Breast epithelium (tissue), 4 donors: Measurements from ENCODE around the gene MRPL21. TPM values are rescaled to one million over a fixed set of nuclear protein-coding genes. Genes with fewer than 3 reads are reported as not detected.

Experiments used
- DNase-seq, 2 donors: peaks; one replicate each; pipeline ENCODE4 v3.0.0-alpha.2; 2019; ENCODE audit warnings: low spot score in 2 of 2
- H3K27ac ChIP-seq, 2 donors: fragments of 200-600 bp; sonication (generic) in 1 of 2; one replicate each; pipeline ENCODE4 v1.5.1; 2016 to 2019; ENCODE audit warnings: mild to moderate bottlenecking in 1 of 2
- H3K27me3 ChIP-seq, 2 donors: fragments of 200-600 bp; sonication (generic) in 1 of 2; one replicate each; pipeline versions ENCODE4 v1.5.1 to v1.6.0; 2017 to 2019; ENCODE audit warnings: control low read depth in 1 of 2, mild to moderate bottlenecking in 1 of 2
- H3K36me3 ChIP-seq: fragments of 200-600 bp; one replicate; pipeline ENCODE4 v1.5.1; 2019
- H3K4me1 ChIP-seq, 2 donors: fragments of 200-600 bp; sonication (generic); one replicate each; pipeline ENCODE4 v1.5.1; 2016 to 2019; ENCODE audit warnings: control low read depth in 1 of 2
- H3K4me3 ChIP-seq, 3 donors: fragments of 200-600 bp; sonication (generic); 1 replicate in 2 of 3; 2 replicates in 1 of 3; pipeline ENCODE4 v1.5.1; 2016 to 2019; ENCODE audit warnings: mild to moderate bottlenecking in 3 of 3, moderate library complexity in 2 of 3
- H3K9me3 ChIP-seq, 2 donors: fragments of 200-600 bp; sonication (generic) in 1 of 2; one replicate each; pipeline ENCODE4 v1.5.1; 2016 to 2019; ENCODE audit warnings: control low read depth in 1 of 2
- CTCF ChIP-seq, 3 donors: fragments of 450-650 bp; IDR thresholded peaks; one replicate each; pipeline ENCODE4 v1.5.1; 2016 to 2017; ENCODE audit warnings: antibody characterized with exemption in 3 of 3, mild to moderate bottlenecking in 3 of 3, moderate library complexity in 3 of 3
- POLR2A ChIP-seq: fragments of 450-650 bp; IDR thresholded peaks from one replicate; pipeline ENCODE4 v1.6.1; 2016; ENCODE audit warnings: antibody characterized with exemption, mild to moderate bottlenecking, moderate library complexity
- POLR2AphosphoS5 ChIP-seq, 3 donors: sonication (generic); formaldehyde crosslinking; IDR thresholded peaks; one replicate each; pipeline ENCODE4 v1.6.1; 2017; ENCODE audit warnings: antibody characterized with exemption in 3 of 3
- intact Hi-C: fragments of 100-400 bp; cut with DNase I; formaldehyde crosslinking; loops from one replicate; pipeline ENCODE4 v1.15.1; 2023; ENCODE audit warnings: low total_unique reads
- total RNA-seq, 3 donors: library from RNA; depleted of rRNA; stranded (reverse); fragments of >200 nt; gene quantifications; one replicate each; pipeline ENCODE4 v1.1.0, GENCODE V29; 2016

The MRPL21 gene
- total RNA-seq, 3 donors from 2014 or later = 44.3 to 89.1 (median 51.7) TPM

GRCh38 chr11:68908273-68908672 is 4.6 kb upstream of the MRPL21 start:
- peak in 1 of 2 donors; percentile 35 for DNase-seq
- TF ChIP-seq CTCF (IDR thresholded peaks at IDR 0.05) (no peak), POLR2A (no peak), POLR2AphosphoS5 (IDR thresholded peaks at IDR 0.05) (no peak)
- Histone ChIP-seq H3K4me3 (no peak overlapping the region), H3K27me3 (no peaks in the 10 kb centered on the region), H3K9me3 (no peaks in the 10 kb centered on the region), H3K36me3 (peaks cover 11% of the 10 kb centered on the region), H3K4me1 (peaks cover 4 to 13% of the 10 kb centered on the region in 2 donors), H3K27ac (no peak overlapping the region)
- intact Hi-C loops = no loop called here

GRCh38 chr11:68905421-68906360 is 2.1 kb upstream of the MRPL21 start:
- Histone ChIP-seq H3K9me3 (no peaks in the 10 kb centered on the region), H3K27ac (peak overlapping the region in 1 of 2 donors; percentile 59), H3K27me3 (no peaks in the 10 kb centered on the region), H3K36me3 (no peaks in the 10 kb centered on the region), H3K4me3 (peak overlapping the region in 2 of 3 donors; percentile 82 to 90), H3K4me1 (peaks cover 4 to 25% of the 10 kb centered on the region in 2 donors)
- TF ChIP-seq CTCF (IDR thresholded peaks at IDR 0.05) (no peak), POLR2AphosphoS5 (IDR thresholded peaks at IDR 0.05) (no peak), POLR2A (no peak)
- peak in 1 of 2 donors; percentile 65 for DNase-seq
- intact Hi-C loops = no loop called here

- peak in 1 of 2 donors; percentile 49 for DNase-seq
- Histone ChIP-seq H3K36me3 (no peaks in the 10 kb centered on the region), H3K4me3 (peak overlapping the region; percentile 82 to 90 (median 87)), H3K4me1 (peaks cover 4 to 25% of the 10 kb centered on the region in 2 donors), H3K27ac (peak overlapping the region; percentile 87 to 88), H3K9me3 (no peaks in the 10 kb centered on the region), H3K27me3 (no peaks in the 10 kb centered on the region)
- no peak for TF ChIP-seq CTCF (IDR thresholded peaks at IDR 0.05)
- TF ChIP-seq POLR2AphosphoS5 (IDR thresholded peaks at IDR 0.05) = no peak
- no peak for TF ChIP-seq POLR2A
- intact Hi-C loops = no loop called here
Measured at GRCh38 chr11:68904248-68904847, 716 bp upstream of the MRPL21 start.

GRCh38 chr11:68900835-68901381 is 2.7 kb downstream of the MRPL21 start:
- no peak for TF ChIP-seq POLR2AphosphoS5 (IDR thresholded peaks at IDR 0.05)
- TF ChIP-seq CTCF (IDR thresholded peaks at IDR 0.05) = no peak
- no peak for TF ChIP-seq POLR2A
- Histone ChIP-seq H3K4me3 (no peak overlapping the region), H3K27ac (no peak overlapping the region), H3K4me1 (peaks cover 4 to 24% of the 10 kb centered on the region in 2 donors), H3K36me3 (no peaks in the 10 kb centered on the region), H3K9me3 (no peaks in the 10 kb centered on the region), H3K27me3 (no peaks in the 10 kb centered on the region)
- no peak for DNase-seq
- intact Hi-C loops = no loop called here

- peak overlapping the region in 1 of 2 donors; percentile 35 for H3K27ac ChIP-seq
- H3K4me3 ChIP-seq = no peak overlapping the region
- H3K9me3 ChIP-seq = no peaks in the 10 kb centered on the region
- DNase-seq = no peak
- no peaks in the 10 kb centered on the region for H3K36me3 ChIP-seq
- H3K4me1 ChIP-seq = peaks cover 0 to 5% of the 10 kb centered on the region in 2 donors
- no peaks in the 10 kb centered on the region for H3K27me3 ChIP-seq
- intact Hi-C loops = no loop called here
- TF ChIP-seq CTCF (IDR thresholded peaks at IDR 0.05) = no peak
- no peak for TF ChIP-seq POLR2A
Measured at GRCh38 chr11:68897441-68897840, 6.2 kb downstream of the MRPL21 start.
